Dermis lymphatic vessel endothelial cell (primary cell): ENCODE measurements around the gene SMPDL3A. TPM values are rescaled to one million over a fixed set of nuclear protein-coding genes. Genes with fewer than 3 reads are reported as not detected.

Experiments
- total RNA-seq: library from RNA; depleted of rRNA; stranded (reverse); fragments of >200 nt; gene quantifications from 2 replicates; pipeline ENCODE4 v1.2.1, GENCODE V29; 2014

The SMPDL3A gene
- total RNA-seq: 2.4 and 3.1 TPM in 2 replicates

GRCh38 chr6:122789182-122790027 is at the start of gene SMPDL3A:
Gene SMPDL3A (plus strand): TSS chr6:122789258. CDS start chr6:122789347, 89 bp downstream.

GRCh38 chr6:122779667-122780066 is 9.4 kb upstream of the SMPDL3A start, which contains the start of gene FABP7:
Gene FABP7 (plus strand): TSS chr6:122779716. CDS start chr6:122779795, 79 bp downstream.

Other genes starting within 250 kb of the SMPDL3A start
- gene PKIB, start 178.9 kb upstream of the SMPDL3A start, total RNA-seq: 0.17 TPM in 1 of 2 replicates, not detected in the other
- gene FABP7, start 9.5 kb upstream of the SMPDL3A start, total RNA-seq: not detected in 2 replicates
- not detected in 2 replicates for gene CLVS2, start 207.0 kb downstream of the SMPDL3A start, total RNA-seq